SK-N-SH treated with all-trans-retinoic acid at 6 μM for 48 hours (cell line): ENCODE measurements around the gene CRYBB2.

ENCODE experiments used
- ATAC-seq: fragments of 200-7000 bp; cut with Tn5 transposase; 3 replicates; pipeline ENCODE4 v1.9.1; 2020; ENCODE audit warnings: mild to moderate bottlenecking, moderate library complexity
- ARNTL ChIP-seq: fragments of 450-650 bp; formaldehyde crosslinking; IDR thresholded peaks from 2 replicates; pipeline ENCODE4 v1.5.0; 2020; ENCODE audit warnings: low read depth, mild to moderate bottlenecking, moderate library complexity, borderline replicate concordance
- CSDC2 ChIP-seq: fragments of 250-450 bp; sonication (Bioruptor Pico); IDR thresholded peaks from 2 replicates; pipeline ENCODE4 v1.5.0; 2020; ENCODE audit warnings: mild to moderate bottlenecking, moderate library complexity
- ISL1 ChIP-seq: fragments of 250-450 bp; sonication (Bioruptor Pico); IDR thresholded peaks from 2 replicates; pipeline ENCODE4 v2.1.2; 2022; ENCODE audit warnings: mild to moderate bottlenecking, moderate library complexity
- OSR1 ChIP-seq: fragments of 250-450 bp; sonication (Bioruptor Pico); IDR thresholded peaks from 2 replicates; pipeline ENCODE4 v1.8.0; 2022; ENCODE audit warnings: moderate library complexity, mild to moderate bottlenecking, inconsistent platforms
- PPARA ChIP-seq: fragments of 250-450 bp; sonication (Bioruptor Pico); IDR thresholded peaks from 2 replicates; pipeline ENCODE4 v1.5.0; 2020; ENCODE audit warnings: mild to moderate bottlenecking, borderline replicate concordance
- RARB ChIP-seq: fragments of 250-450 bp; sonication (Bioruptor Pico); IDR thresholded peaks from 2 replicates; pipeline ENCODE4 v1.8.0; 2021; ENCODE audit warnings: mild to moderate bottlenecking, moderate library complexity
- SNAI2 ChIP-seq: fragments of 250-450 bp; sonication (Bioruptor Pico); IDR thresholded peaks from 2 replicates; pipeline ENCODE4 v1.5.0; 2020; ENCODE audit warnings: mild to moderate bottlenecking, moderate library complexity
- TCF4 ChIP-seq: fragments of 250-450 bp; sonication (Bioruptor Pico); IDR thresholded peaks from 2 replicates; pipeline ENCODE4 v1.8.0; 2021; ENCODE audit warnings: mild to moderate bottlenecking, moderate library complexity, borderline replicate concordance
- ZC3H10 ChIP-seq: fragments of 250-450 bp; sonication (Bioruptor Pico); IDR thresholded peaks from 2 replicates; pipeline ENCODE4 v1.5.1; 2021; ENCODE audit warnings: mild to moderate bottlenecking, moderate library complexity
- ZFP3 ChIP-seq: fragments of 250-450 bp; sonication (Bioruptor Pico); IDR thresholded peaks from 2 replicates; pipeline ENCODE4 v1.5.0; 2020; ENCODE audit warnings: mild to moderate bottlenecking, moderate library complexity
- ZFP30 ChIP-seq: fragments of 450-650 bp; formaldehyde crosslinking; IDR thresholded peaks from 2 replicates; pipeline ENCODE4 v1.5.0; 2022; ENCODE audit warnings: mild to moderate bottlenecking, moderate library complexity
- ZNF565 ChIP-seq: fragments of 450-650 bp; formaldehyde crosslinking; conservative IDR thresholded peaks from 2 replicates; pipeline ENCODE4 v1.5.0; 2020; ENCODE audit warnings: low read depth, mild to moderate bottlenecking, moderate library complexity
- ZNF70 ChIP-seq: fragments of 450-650 bp; formaldehyde crosslinking; IDR thresholded peaks from 2 replicates; pipeline ENCODE4 v1.5.0; 2020; ENCODE audit warnings: mild to moderate bottlenecking, moderate library complexity
- ZNF8 ChIP-seq: fragments of 450-650 bp; formaldehyde crosslinking; IDR thresholded peaks from 2 replicates; pipeline ENCODE4 v1.5.0; 2020; ENCODE audit warnings: mild to moderate bottlenecking, moderate library complexity
- TF ChIP-seq, protein P1 (sequence below): fragments of 250-450 bp; sonication (Bioruptor Pico); IDR thresholded peaks from 2 replicates; pipeline ENCODE4 v1.5.1; 2021; ENCODE audit warnings: mild to moderate bottlenecking, moderate library complexity
- TF ChIP-seq, protein P2 (sequence below): fragments of 250-450 bp; sonication (Bioruptor Pico); IDR thresholded peaks from 2 replicates; pipeline ENCODE4 v1.5.1; 2020; ENCODE audit warnings: low read depth, mild to moderate bottlenecking, moderate library complexity
- TF ChIP-seq, protein P3 (sequence below): fragments of 250-450 bp; sonication (Bioruptor Pico); IDR thresholded peaks from 2 replicates; pipeline ENCODE4 v1.8.0; 2021; ENCODE audit warnings: low read depth, mild to moderate bottlenecking, moderate library complexity, borderline replicate concordance
- TF ChIP-seq, protein P4 (sequence below): fragments of 250-450 bp; sonication (Bioruptor Pico); IDR thresholded peaks from 2 replicates; pipeline ENCODE4 v1.5.0; 2020; ENCODE audit warnings: mild to moderate bottlenecking, moderate library complexity

The CRYBB2 gene

DNA sequence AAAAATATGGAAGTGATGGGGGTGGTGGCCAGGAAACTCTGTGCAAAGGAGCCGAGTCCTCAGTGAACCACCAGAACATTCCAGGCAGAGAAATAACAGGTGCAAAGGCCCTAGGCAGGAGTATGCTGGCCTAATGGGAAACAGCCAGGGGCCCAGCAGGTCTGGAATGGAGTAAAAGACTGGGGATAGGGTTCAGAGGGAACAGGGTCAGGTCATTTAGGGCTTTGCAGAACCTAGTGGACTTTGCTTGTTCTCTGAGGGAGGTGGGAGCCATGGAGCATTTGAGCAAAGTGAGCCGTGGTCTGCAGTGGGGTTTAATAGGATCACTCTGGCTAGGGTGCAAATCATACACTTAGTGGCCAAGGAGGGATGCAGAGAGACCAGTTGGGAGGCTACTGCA, 11.1 kb upstream of the CRYBB2 start:
- TF ChIP-seq, protein P1, sequence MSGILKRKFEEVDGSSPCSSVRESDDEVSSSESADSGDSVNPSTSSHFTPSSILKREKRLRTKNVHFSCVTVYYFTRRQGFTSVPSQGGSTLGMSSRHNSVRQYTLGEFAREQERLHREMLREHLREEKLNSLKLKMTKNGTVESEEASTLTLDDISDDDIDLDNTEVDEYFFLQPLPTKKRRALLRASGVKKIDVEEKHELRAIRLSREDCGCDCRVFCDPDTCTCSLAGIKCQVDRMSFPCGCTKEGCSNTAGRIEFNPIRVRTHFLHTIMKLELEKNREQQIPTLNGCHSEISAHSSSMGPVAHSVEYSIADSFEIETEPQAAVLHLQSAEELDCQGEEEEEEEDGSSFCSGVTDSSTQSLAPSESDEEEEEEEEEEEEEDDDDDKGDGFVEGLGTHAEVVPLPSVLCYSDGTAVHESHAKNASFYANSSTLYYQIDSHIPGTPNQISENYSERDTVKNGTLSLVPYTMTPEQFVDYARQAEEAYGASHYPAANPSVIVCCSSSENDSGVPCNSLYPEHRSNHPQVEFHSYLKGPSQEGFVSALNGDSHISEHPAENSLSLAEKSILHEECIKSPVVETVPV (CRISPR knock-in tag): no peak
- TF ChIP-seq CSDC2 (CRISPR knock-in tag) (no peak), ARNTL (CRISPR knock-in tag) (no peak), OSR1 (CRISPR knock-in tag) (no peak), RARB (CRISPR knock-in tag) (no peak), SNAI2 (CRISPR knock-in tag) (no peak), ISL1 (CRISPR knock-in tag) (no peak), PPARA (no peak), ZFP3 (CRISPR knock-in tag) (no peak), ZNF70 (CRISPR knock-in tag) (no peak), ZNF565 (CRISPR knock-in tag) (no peak), ZC3H10 (no peak), ZFP30 (no peak), ZNF8 (CRISPR knock-in tag) (no peak), TCF4 (CRISPR knock-in tag) (no peak)
- TF ChIP-seq, protein P2, sequence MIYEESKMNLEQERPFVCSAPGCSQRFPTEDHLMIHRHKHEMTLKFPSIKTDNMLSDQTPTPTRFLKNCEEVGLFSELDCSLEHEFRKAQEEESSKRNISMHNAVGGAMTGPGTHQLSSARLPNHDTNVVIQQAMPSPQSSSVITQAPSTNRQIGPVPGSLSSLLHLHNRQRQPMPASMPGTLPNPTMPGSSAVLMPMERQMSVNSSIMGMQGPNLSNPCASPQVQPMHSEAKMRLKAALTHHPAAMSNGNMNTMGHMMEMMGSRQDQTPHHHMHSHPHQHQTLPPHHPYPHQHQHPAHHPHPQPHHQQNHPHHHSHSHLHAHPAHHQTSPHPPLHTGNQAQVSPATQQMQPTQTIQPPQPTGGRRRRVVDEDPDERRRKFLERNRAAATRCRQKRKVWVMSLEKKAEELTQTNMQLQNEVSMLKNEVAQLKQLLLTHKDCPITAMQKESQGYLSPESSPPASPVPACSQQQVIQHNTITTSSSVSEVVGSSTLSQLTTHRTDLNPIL (CRISPR knock-in tag): no peak
- TF ChIP-seq, protein P3, sequence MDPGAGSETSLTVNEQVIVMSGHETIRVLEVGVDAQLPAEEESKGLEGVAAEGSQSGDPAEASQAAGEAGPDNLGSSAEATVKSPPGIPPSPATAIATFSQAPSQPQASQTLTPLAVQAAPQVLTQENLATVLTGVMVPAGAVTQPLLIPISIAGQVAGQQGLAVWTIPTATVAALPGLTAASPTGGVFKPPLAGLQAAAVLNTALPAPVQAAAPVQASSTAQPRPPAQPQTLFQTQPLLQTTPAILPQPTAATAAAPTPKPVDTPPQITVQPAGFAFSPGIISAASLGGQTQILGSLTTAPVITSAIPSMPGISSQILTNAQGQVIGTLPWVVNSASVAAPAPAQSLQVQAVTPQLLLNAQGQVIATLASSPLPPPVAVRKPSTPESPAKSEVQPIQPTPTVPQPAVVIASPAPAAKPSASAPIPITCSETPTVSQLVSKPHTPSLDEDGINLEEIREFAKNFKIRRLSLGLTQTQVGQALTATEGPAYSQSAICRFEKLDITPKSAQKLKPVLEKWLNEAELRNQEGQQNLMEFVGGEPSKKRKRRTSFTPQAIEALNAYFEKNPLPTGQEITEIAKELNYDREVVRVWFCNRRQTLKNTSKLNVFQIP (CRISPR knock-in tag): no peak
- TF ChIP-seq, protein P4, sequence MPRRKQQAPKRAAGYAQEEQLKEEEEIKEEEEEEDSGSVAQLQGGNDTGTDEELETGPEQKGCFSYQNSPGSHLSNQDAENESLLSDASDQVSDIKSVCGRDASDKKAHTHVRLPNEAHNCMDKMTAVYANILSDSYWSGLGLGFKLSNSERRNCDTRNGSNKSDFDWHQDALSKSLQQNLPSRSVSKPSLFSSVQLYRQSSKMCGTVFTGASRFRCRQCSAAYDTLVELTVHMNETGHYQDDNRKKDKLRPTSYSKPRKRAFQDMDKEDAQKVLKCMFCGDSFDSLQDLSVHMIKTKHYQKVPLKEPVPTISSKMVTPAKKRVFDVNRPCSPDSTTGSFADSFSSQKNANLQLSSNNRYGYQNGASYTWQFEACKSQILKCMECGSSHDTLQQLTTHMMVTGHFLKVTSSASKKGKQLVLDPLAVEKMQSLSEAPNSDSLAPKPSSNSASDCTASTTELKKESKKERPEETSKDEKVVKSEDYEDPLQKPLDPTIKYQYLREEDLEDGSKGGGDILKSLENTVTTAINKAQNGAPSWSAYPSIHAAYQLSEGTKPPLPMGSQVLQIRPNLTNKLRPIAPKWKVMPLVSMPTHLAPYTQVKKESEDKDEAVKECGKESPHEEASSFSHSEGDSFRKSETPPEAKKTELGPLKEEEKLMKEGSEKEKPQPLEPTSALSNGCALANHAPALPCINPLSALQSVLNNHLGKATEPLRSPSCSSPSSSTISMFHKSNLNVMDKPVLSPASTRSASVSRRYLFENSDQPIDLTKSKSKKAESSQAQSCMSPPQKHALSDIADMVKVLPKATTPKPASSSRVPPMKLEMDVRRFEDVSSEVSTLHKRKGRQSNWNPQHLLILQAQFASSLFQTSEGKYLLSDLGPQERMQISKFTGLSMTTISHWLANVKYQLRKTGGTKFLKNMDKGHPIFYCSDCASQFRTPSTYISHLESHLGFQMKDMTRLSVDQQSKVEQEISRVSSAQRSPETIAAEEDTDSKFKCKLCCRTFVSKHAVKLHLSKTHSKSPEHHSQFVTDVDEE (CRISPR knock-in tag): no peak
- no peak for ATAC-seq

DNA sequence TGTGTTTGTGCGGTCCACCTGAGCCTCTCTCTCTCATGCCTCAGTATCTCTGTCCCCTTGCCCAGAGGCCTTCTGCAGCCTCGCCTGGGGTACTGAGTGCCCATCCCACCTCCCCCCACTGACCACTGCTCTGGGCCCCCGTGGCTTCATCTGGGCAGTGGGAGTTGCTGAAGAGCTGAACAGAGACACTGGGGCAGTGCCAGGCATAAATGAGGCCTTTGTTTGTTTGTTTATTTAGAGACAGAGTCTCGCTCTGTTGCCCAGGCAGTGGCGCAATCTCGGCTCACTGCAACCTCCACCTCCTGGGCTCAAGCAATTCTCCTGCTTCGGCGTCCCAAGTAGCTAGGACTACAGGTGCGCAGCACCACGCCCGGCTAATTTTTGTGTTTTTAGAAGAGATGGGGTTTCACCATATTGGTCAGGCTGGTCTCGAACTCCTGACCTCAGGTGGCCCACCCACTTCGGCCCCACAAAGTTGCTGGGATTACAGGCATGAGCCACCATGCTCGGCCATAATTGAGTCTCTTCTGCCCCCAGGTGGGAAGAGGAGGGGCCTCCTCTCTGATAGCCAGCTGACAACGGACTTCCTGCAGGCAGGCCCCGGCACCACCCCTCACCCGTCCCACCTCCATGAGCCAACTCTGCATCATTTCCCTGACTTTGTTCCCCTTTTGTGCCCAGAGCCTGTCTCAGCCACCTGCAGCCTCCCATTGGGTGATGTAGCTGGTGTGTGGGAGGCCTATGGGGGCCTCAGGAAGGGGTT, 10.5 kb upstream of the CRYBB2 start:
- ATAC-seq: no peak
- TF ChIP-seq, protein P4 (CRISPR knock-in tag): no peak
- TF ChIP-seq SNAI2 (CRISPR knock-in tag) (no peak), CSDC2 (CRISPR knock-in tag) (no peak), ISL1 (CRISPR knock-in tag) (no peak), ZFP30 (no peak), ZNF70 (CRISPR knock-in tag) (no peak), ZFP3 (CRISPR knock-in tag) (no peak), ARNTL (CRISPR knock-in tag) (no peak), TCF4 (CRISPR knock-in tag) (no peak), OSR1 (CRISPR knock-in tag) (no peak), ZC3H10 (no peak)
- TF ChIP-seq, protein P2 (CRISPR knock-in tag): no peak
- TF ChIP-seq, protein P1 (CRISPR knock-in tag): no peak
